Measurements from ENCODE around the gene MTRFR. TPM values are rescaled to one million over a fixed set of nuclear protein-coding genes. Genes with fewer than 3 reads are reported as not detected.

Gene MTRFR
- polyA plus RNA-seq, 4 donors = 11.1 to 14.0 (median 12.4) TPM

Other genes starting within 250 kb of the MTRFR start
- gene PITPNM2, start 82.3 kb upstream of the MTRFR start, polyA plus RNA-seq = 1 to 10 TPM; 2.2 to 8.0 (median 4.2) TPM
- gene MPHOSPH9, start 295 bp upstream of the MTRFR start, polyA plus RNA-seq = 10 to 100 TPM in 1 of 4 donors, 1 to 10 TPM in 3; 1.6 to 16.4 (median 5.2) TPM
- gene CDK2AP1, start 38.4 kb downstream of the MTRFR start, polyA plus RNA-seq = 10 to 100 TPM; 53.1 to 69.4 (median 58.8) TPM
- 10 to 100 TPM in 1 of 4 donors, 1 to 10 TPM in 3; 5.1 to 19.9 (median 6.5) TPM for gene SBNO1, start 131.4 kb downstream of the MTRFR start, polyA plus RNA-seq
- 10 to 100 TPM; 14.3 to 35.1 (median 18.6) TPM for gene KMT5A, start 150.7 kb downstream of the MTRFR start, polyA plus RNA-seq
- gene RILPL2, start 203.2 kb downstream of the MTRFR start, polyA plus RNA-seq = 1 to 10 TPM in 3 of 4 donors, under 1 TPM in 1; 0.45 to 5.1 (median 2.0) TPM
- 10 to 100 TPM; 25.0 to 51.4 (median 31.8) TPM for gene SNRNP35, start 224.7 kb downstream of the MTRFR start, polyA plus RNA-seq